Measurements from ENCODE around the gene ERCC6L.

ERCC6L gene, protein sequence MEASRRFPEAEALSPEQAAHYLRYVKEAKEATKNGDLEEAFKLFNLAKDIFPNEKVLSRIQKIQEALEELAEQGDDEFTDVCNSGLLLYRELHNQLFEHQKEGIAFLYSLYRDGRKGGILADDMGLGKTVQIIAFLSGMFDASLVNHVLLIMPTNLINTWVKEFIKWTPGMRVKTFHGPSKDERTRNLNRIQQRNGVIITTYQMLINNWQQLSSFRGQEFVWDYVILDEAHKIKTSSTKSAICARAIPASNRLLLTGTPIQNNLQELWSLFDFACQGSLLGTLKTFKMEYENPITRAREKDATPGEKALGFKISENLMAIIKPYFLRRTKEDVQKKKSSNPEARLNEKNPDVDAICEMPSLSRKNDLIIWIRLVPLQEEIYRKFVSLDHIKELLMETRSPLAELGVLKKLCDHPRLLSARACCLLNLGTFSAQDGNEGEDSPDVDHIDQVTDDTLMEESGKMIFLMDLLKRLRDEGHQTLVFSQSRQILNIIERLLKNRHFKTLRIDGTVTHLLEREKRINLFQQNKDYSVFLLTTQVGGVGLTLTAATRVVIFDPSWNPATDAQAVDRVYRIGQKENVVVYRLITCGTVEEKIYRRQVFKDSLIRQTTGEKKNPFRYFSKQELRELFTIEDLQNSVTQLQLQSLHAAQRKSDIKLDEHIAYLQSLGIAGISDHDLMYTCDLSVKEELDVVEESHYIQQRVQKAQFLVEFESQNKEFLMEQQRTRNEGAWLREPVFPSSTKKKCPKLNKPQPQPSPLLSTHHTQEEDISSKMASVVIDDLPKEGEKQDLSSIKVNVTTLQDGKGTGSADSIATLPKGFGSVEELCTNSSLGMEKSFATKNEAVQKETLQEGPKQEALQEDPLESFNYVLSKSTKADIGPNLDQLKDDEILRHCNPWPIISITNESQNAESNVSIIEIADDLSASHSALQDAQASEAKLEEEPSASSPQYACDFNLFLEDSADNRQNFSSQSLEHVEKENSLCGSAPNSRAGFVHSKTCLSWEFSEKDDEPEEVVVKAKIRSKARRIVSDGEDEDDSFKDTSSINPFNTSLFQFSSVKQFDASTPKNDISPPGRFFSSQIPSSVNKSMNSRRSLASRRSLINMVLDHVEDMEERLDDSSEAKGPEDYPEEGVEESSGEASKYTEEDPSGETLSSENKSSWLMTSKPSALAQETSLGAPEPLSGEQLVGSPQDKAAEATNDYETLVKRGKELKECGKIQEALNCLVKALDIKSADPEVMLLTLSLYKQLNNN

DNA sequence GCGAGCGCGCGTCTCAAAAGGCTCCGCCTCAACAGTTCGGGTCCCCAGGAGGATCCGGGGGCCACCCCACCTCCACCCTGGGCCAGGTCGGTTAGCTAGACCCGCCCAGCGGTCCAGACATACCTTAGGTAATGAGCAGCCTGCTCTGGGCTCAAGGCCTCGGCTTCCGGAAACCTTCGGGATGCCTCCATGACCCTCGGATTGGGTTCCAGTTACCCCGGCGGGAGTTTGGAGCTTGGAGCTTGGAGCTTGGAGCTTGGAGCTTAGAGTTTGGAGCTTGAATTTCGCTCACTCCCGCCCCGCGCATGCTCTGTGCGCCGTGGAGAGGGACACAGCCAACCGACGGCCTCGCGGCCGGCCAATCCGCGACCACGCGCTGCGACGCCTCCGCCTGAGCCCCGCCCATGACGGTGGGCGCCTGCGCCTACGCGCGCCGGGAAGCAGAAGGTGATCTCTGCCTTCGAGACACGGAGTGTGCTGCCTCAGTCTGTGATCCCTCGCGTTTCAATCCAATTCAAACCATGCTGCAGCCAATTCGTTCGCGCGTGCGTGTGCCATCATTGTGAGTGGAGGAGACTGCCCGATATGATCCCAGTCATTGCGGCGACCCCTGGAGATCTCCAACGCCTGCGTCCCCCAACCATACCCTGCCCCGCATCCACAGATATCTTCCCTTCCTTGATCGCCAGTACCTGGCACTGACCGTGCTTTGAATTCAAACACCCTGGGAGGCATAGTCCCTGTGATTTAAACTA, at the start of gene ERCC6L:
TSS of gene ERCC6L (minus strand) at position 307 of the 755 bp plus-strand sequence. CDS start at position 191, 116 bp downstream.
- in situ Hi-C loops (cut with MboI; ENCODE audit: low sequenced_read_pairs) = no loop called here

GRCh38 chrX:72282302-72282701, 43.5 kb upstream of the ERCC6L start:
- in situ Hi-C loops (cut with MboI; ENCODE audit: low sequenced_read_pairs) = no loop called here

- in situ Hi-C loops (cut with MboI; ENCODE audit: low sequenced_read_pairs) = no loop called here
Observed at GRCh38 chrX:72280321-72280845, 41.6 kb upstream of the ERCC6L start.

DNA sequence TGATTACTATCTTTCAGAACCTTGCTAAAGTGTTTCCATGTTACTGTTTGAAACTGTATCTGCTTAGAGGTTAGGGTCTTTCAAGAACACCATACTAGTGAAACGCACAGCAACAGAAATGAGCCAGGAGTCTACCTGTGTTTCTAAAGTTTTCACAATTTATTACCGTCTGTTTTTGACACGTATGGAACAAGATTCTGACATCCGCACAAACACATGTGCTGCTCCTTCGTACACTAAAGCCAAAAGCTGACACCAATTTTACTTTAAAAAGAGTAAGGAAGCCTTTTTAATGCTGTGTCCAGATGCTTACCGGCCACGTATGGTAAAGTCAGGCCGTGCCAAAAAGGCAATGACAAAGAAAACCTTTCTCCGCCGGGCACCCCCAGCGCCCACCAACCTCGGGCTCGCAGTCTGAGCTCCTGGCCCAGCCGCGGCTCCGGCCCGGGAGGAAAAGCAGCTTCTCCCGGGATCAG, 37.7 kb upstream of the ERCC6L start:
- in situ Hi-C loops (cut with MboI; ENCODE audit: low sequenced_read_pairs) = no loop called here

DNA sequence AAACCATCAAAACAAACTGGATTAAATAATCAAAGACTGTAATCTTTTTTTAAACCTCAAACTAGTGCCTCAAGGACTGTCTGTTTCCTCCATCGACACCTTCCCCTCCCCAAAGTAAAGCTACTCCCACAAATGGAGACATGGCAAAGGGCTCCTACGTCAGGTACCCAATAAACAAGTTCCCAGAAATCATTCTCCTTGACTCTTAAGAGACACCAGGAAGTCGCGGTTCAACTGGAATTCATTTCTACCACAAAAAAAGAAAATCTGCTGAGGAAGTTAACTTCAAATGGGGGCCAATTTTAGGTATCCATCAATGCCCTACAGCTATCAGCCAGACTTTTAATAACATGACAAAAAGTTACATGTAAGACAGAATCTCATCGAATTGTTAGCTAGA, 35.7 kb upstream of the ERCC6L start:
- in situ Hi-C loops (cut with MboI; ENCODE audit: low sequenced_read_pairs) = no loop called here

DNA sequence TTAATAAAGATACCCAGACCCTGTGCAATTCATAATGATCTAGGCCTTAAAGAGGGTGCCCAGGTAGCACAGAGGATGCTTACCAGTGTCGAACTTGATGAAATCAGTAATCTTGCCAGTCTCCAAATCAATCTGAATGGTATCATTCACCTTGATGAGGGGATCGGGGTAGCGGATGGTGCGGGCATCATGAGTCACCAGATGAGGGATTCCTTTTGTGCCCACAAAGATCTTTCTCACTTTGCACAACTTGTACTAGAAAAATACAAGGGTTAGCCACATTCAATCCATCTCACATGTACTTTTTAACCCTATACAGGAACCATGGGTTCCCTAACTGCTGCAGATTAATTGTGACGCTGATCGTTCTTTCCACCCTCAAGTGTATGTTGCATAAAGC, 34.9 kb upstream of the ERCC6L start:
- in situ Hi-C loops (cut with MboI; ENCODE audit: low sequenced_read_pairs) = no loop called here

DNA sequence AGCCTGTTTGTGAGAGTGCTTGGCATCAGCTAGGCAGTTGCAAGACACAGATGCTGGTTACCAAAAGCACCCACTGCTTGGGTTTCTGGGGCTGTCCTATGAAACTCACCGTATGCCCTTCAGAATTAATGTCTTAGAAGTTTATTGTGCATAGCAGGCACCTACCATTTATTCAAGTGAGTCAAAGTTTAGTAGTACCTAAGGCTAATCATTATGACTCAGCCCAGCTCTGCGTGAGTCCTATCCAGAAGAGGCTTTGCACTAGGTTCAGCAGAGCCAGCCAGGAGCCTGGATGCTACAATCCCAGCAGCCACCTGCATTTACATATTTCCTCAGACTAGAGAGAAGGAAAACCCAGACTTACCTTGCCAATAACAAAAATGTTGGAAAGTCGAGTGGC, 34.0 kb upstream of the ERCC6L start:
- in situ Hi-C loops (cut with MboI; ENCODE audit: low sequenced_read_pairs) = no loop called here

DNA sequence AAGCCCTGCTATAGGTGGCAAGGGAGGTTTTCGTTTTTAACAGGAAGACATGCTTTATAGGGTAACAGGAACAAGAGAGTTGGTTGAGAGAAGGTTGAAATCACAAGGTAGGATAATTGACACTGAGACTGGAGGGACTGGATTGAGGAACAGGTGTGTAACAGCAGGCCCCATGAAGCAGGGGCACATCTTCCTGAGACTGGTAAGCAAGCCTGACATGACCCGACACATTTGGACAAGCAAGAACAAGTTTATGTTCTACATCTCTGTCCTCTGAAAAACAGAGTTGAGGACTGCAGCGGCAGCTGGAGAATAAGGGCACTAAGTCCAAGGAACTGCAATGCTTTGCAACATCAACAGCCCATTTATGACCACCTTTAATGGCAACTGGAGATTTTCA, 33.0 kb upstream of the ERCC6L start:
- in situ Hi-C loops (cut with MboI; ENCODE audit: low sequenced_read_pairs) = no loop called here

GRCh38 chrX:72271091-72271788, 32.4 kb upstream of the ERCC6L start:
- in situ Hi-C loops (cut with MboI; ENCODE audit: low sequenced_read_pairs) = no loop called here

DNA sequence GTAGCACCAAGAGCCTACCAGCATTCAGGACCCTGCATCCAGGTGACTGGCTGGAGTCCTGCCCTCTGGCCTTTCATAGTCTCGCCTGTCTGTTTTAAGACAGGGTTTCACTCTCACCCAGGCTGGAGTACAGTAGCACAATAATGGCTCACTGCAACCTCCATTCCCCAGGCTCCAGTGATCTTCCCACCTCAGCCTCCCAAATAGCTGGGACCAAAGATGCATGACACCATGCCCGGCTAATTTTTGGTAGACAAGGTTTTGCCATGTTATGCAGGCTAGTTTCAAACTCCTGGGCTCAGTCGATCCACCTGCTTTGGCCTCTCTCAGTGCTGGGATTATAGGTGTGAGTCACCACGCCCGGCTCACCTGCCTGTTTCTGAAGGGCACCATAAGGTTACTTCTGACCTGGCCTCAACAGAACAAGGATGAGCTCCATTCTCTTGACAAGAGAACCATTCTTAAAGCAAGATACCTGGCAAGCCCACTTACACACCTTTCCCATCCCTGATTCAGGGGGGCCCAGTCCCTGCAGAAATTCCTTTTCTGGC, 31.6 kb upstream of the ERCC6L start:
- in situ Hi-C loops (cut with MboI; ENCODE audit: low sequenced_read_pairs) = no loop called here

- in situ Hi-C loops (cut with MboI; ENCODE audit: low sequenced_read_pairs) = no loop called here
Observed at GRCh38 chrX:72269671-72270251, 30.9 kb upstream of the ERCC6L start.

DNA sequence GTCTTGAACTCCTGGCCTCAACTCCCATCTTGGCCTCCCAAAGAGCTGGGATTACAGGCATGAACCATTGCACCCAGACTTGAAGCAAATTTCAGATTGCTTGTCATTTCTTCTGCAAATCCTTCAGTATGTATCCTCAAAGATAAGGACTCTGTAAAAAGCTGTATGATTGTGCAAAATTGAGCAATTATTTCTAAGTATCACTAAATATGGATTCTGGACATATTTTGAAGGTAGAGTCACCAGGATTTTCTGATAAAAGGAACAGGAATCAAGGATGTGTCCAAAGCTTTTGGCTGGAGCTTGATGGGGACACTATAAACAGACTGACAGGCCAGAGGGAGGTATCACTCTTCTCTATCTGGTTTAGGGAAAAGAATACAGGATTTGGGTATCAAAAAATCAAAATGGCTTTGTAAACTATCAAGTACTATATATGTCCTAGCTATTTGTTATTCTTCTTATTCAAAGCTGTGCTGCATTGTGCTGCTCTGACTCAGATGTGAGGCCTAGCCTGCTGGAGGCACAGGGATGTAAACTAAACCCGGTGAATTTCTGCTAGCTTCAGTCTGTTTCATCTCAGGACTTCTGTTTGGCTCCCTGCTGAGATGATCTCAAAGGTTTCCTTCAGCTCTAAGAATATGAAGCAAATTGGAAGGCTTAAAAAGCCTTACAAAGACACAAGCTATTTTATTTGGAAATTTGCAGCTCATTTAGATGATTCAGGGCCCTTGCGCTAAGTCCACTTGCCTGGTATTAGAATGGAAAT, 30.0 kb upstream of the ERCC6L start:
- in situ Hi-C loops (cut with MboI; ENCODE audit: low sequenced_read_pairs) = no loop called here

DNA sequence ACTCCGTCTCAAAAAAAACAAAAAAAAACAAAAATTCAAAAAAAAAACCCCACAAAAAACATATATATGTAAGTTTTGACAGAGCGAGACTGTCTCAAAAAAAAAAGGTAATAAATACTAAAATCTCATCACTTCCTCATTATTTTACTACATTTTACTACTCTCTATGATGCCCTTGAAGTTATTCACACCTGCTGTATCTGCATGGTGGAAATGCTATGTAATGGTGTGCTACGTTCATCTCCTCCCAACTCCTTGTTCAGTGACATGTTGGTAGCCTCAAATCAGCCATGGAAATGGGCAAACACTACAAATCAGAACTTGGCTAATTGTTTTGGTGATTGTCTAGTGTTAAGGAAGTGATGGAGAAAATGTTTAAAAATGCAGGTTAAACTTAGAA, 26.4 kb upstream of the ERCC6L start:
- in situ Hi-C loops (cut with MboI; ENCODE audit: low sequenced_read_pairs) = no loop called here

GRCh38 chrX:72262077-72262476, 23.2 kb upstream of the ERCC6L start:
- in situ Hi-C loops (cut with MboI; ENCODE audit: low sequenced_read_pairs) = no loop called here

DNA sequence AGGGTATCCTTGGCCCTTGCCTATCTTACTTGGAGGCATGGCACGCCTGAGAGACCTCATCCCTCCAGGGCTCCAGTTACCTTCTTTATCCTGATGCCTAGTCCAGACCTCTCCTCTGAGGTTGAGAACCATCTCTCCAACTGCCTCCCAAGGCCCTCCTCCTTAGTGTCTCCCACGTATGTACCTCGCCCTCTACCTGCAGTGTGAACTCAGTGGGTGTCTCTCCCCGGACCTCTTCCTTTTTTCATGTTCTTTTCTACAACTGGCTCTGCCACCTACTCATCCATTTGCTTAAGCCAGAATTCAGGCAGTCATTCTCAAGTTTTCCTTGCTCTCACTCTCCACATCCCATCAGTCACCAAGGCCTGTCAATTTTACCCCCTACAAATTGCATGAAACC, 21.6 kb upstream of the ERCC6L start:
- in situ Hi-C loops (cut with MboI; ENCODE audit: low sequenced_read_pairs) = no loop called here

DNA sequence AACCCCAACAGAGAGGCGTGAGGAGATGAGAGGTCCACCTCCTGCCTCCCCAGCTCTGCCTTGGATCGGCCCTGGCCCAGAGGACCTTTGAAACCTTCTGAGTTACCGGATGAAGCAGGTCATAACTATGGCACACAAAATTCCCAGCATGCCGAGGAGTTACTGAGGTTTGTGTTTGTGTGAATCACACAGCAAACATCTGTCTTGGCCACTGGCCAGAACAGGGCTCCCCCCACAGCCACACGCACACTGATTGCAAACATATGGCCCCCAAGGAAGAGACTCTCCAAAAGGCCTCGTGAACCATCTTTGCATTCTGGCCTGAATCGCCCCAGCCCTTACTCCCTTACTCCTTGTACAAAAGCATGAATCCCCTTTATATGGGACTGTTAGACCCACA, 19.3 kb upstream of the ERCC6L start:
- in situ Hi-C loops (cut with MboI; ENCODE audit: low sequenced_read_pairs) = no loop called here

DNA sequence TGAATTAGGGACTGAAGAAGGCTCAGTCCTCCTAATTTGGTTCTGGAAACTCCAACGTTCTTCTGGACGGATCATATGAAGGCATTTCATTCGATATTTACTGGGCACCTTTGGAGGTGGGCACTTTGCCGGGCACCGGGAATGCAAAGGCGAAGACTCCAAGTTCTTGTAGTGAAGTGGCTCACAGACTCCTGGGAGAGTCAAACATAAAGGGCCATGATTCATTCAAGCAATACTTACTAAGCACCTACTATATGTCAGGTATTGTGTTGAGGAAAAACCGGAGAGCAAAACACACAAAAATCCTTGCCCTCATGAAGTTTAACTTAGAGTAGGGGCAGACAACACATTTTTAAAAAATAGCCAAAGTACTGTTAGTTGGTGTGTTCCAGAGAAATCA, 17.0 kb upstream of the ERCC6L start:
- in situ Hi-C loops (cut with MboI; ENCODE audit: low sequenced_read_pairs) = no loop called here

GRCh38 chrX:72255445-72255844, 16.6 kb upstream of the ERCC6L start:
- in situ Hi-C loops (cut with MboI; ENCODE audit: low sequenced_read_pairs) = no loop called here
